Muscle of leg (tissue), 11 donors: Measurements from ENCODE around the gene PTMS. TPM values are rescaled to one million over a fixed set of nuclear protein-coding genes. Genes with fewer than 3 reads are reported as not detected.

Source experiments
- DNase-seq: peaks from one replicate; pipeline ENCODE4 v3.0.0; 2013
- H3K27ac ChIP-seq: one replicate; pipeline ENCODE4 v1.5.1; 2013; ENCODE audit warnings: mild to moderate bottlenecking, low read length, control low read depth
- H3K27me3 ChIP-seq: one replicate; pipeline ENCODE4 v1.6.1; 2013; ENCODE audit warnings: low read length; ENCODE audit not compliant: control insufficient read depth, insufficient read depth
- H3K36me3 ChIP-seq: one replicate; pipeline ENCODE4 v1.6.1; 2013; ENCODE audit warnings: low read length; ENCODE audit not compliant: control insufficient read depth, insufficient read depth
- H3K4me1 ChIP-seq: one replicate; pipeline ENCODE4 v1.6.1; 2013; ENCODE audit warnings: low read length; ENCODE audit not compliant: control insufficient read depth, insufficient read depth
- H3K4me3 ChIP-seq: one replicate; pipeline ENCODE4 v1.5.1; 2013; ENCODE audit warnings: low read length, control low read depth
- H3K9me3 ChIP-seq: replicated peaks from 2 replicates; pipeline ENCODE4 v1.6.1; 2013; ENCODE audit warnings: low read depth, low read length; ENCODE audit not compliant: control insufficient read depth
- WGBS: methylation state at CpG from one replicate; pipeline ENCODE4 v1.1.5; 2013; ENCODE audit warnings: missing lambda C conversion rate; ENCODE audit not compliant: insufficient coverage; 5-methylcytosine and 5-hydroxymethylcytosine counted together
- polyA plus RNA-seq, 8 donors: library from polyadenylated mRNA; unstranded; fragments of 120-200 nt; gene quantifications; one replicate each; pipeline versions ENCODE4 v1.2.1 to v1.2.3, GENCODE V29; 2013; ENCODE audit warnings: inconsistent platforms in 1 of 8, low replicate concordance in 1 of 8; ENCODE audit not compliant: insufficient read length in 8 of 8, insufficient read depth in 1 of 8
- total RNA-seq: library from RNA; stranded (reverse); fragments of 120-200 nt; gene quantifications from one replicate; pipeline ENCODE4 v1.2.4, GENCODE V29; 2013

Gene PTMS
- total and polyA plus RNA-seq, 9 donors, result 87.5 to 529 (median 482) TPM

DNA sequence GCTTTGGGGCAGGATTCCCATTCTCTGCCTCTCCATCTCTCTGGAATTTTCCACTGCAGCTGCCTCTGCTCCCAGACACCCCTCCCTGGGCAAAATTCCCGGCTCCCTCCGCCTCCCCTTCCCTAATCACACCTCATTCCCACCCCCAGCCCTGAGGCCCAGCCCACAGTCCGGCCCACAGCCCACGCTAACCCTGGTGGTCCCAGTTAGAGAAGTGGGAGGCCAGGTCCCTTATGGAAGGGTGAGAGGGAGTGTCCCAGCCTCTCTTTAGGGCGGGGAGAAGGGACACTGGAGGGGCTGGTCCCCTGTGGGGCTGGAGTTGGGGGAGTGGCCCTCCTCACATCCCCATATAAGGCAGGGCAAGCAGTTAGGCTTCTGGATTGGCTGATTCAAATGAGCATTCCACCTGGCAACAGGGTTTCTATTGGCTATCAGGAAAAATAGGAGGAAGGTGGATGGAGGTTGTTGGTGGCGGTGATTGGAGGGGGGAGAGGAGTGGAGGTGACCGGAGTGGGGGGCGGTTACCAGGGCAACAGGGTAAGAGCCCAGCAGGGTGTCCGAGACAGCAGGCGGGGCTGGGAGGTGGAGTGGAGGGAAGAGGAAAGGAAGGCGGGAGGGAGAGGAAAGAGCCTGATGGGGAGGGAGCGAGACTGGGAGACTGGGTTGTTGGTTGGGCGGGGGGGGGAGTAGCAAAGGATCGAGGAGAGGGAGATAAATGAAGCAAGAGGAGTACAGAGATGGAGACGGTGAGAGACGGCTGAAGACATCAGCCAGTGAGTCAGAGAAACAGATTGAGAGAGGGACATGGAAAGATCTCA is 1.9 kb upstream of the PTMS start:
- Histone ChIP-seq H3K4me1 (peaks cover 45% of the 10 kb centered on the region), H3K27me3 (peaks cover 2% of the 10 kb centered on the region), H3K27ac (peak overlapping the region; percentile 99), H3K4me3 (peak overlapping the region; percentile 22), H3K9me3 (no peaks in the 10 kb centered on the region), H3K36me3 (peaks cover 7% of the 10 kb centered on the region)
- 0% methylated on average over 12 of the region's 16 CpGs for WGBS
- DNase-seq, result peak; percentile 99

DNA sequence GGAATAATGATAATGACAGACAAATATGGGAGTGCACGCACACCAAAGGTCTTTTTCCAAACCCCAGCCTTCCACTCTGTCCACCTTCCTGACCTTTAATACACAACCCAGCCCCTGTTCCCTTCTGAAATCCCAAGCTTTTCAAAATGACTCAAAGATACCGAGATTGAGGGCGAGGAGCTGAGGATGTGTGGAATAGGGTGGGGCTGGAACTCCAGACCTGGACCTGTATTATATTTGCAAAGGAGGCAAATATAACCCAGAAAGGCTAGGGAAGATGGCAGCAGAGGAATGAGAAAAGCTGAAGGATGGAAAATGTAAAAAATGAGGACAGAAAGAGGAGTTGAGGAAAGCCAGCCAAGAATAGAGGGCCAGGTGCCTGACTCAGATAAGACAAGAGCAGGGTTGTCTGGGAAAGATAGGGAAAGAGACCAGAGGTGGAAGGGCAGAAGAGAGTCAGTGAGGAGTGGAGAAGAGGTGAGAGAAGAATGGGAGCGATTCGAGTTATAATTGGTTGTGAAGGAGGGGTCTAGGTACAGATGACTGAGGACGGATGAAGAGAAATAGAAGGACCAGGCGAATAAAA is 1.0 kb upstream of the PTMS start:
- 32% methylated on average over 6 of the region's 7 CpGs for WGBS
- no peak for DNase-seq
- Histone ChIP-seq H3K4me3 (peak overlapping the region; percentile 55), H3K9me3 (no peaks in the 10 kb centered on the region), H3K27me3 (peaks cover 2% of the 10 kb centered on the region), H3K27ac (peak overlapping the region; percentile 99), H3K4me1 (peaks cover 51% of the 10 kb centered on the region), H3K36me3 (peaks cover 16% of the 10 kb centered on the region)

- peak overlapping the region; percentile 93 for H3K27ac ChIP-seq
- peaks cover 33% of the 10 kb centered on the region for H3K36me3 ChIP-seq
- H3K4me3 ChIP-seq, result peak overlapping the region; percentile 96
- peaks cover 56% of the 10 kb centered on the region for H3K4me1 ChIP-seq
- H3K9me3 ChIP-seq, result no peaks in the 10 kb centered on the region
- H3K27me3 ChIP-seq, result peaks cover 2% of the 10 kb centered on the region
- peak; percentile 92 for DNase-seq
- under 1% methylated on average over 88 of the region's 88 CpGs for WGBS
Observed at GRCh38 chr12:6766651-6767349, 637 bp downstream of the PTMS start.

DNA sequence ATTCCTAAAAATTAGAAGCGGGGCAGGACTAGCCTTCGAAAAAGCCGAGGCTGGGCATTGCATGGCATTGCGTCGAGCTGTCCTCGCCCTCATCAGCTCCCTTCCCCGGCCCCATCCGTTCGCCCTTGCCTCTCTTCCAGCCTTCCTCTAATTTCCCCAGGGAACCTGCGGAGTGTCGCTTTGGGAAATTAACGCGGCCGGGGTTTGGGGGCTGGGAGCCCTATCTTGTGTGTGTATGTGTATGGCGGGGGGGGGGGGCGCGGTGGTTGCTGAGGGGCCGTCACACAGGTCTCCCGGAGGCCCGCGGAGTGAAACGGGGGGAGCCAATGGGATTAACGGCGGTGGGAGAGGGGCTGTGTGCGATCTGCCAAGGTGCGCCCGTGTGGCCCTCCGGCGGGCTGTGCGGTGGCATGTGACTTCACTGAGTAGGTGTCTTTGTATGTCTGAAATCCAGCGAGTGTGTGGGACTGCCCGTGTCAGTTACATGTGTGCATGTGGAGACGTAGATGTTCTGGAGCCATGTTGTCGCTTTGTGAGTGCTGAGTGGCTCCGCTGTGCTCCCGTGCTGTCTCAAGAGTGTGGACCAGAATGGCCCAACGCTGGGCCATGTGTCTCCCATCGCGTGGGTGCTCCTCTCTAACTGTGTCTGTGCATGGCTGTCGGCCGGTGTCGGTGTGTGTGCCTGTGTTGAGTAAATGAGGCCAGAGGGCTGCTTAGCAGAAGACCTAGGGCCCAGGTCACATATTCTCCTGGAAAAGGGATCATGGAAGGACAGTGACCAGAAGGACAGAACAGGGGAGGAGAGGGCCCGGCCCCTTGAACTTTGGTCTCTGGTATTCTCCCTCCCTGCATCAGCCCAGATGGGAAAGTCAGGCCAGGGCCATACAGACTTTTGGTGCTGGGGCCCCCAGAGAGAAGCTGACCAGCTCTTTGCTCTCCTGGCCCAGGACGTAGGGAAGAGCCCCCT is 1.5 kb downstream of the PTMS start:
- Histone ChIP-seq H3K4me3 (peak overlapping the region; percentile 96), H3K27ac (peak overlapping the region; percentile 93), H3K4me1 (peaks cover 59% of the 10 kb centered on the region), H3K27me3 (peaks cover 2% of the 10 kb centered on the region), H3K36me3 (peaks cover 35% of the 10 kb centered on the region), H3K9me3 (no peaks in the 10 kb centered on the region)
- 4% methylated on average over 29 of the region's 44 CpGs for WGBS
- peak; percentile 46 for DNase-seq

DNA sequence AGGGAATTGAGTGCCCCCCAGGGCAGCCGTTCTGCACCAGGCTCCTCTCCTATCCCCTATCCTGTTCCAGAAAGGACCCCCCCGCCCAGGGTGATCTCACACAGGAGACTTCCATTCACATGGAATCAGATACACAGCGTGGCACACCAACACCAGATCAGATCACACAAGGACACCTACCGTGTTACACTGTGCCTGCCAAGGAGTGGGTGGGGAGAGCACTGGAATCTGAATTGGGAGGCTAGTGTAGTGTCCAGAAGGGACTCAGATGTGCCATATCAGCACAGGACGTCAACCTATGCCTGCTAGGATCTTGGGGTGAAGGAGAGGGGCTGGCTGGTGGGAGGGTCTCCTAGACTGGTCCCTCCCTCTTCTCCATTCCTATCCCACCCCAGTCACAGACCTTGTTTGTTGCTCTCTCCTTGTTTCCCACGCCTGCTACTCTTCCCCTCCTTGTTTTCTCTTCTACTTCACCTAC is 2.3 kb downstream of the PTMS start:
- Histone ChIP-seq H3K36me3 (peaks cover 35% of the 10 kb centered on the region), H3K4me3 (peak overlapping the region; percentile 96), H3K9me3 (no peaks in the 10 kb centered on the region), H3K27me3 (peaks cover 7% of the 10 kb centered on the region), H3K4me1 (peaks cover 57% of the 10 kb centered on the region), H3K27ac (peak overlapping the region; percentile 93)
- peak; percentile 50 for DNase-seq
- WGBS, result no CpG with 5 or more reads among the region's 6 CpGs

DNA sequence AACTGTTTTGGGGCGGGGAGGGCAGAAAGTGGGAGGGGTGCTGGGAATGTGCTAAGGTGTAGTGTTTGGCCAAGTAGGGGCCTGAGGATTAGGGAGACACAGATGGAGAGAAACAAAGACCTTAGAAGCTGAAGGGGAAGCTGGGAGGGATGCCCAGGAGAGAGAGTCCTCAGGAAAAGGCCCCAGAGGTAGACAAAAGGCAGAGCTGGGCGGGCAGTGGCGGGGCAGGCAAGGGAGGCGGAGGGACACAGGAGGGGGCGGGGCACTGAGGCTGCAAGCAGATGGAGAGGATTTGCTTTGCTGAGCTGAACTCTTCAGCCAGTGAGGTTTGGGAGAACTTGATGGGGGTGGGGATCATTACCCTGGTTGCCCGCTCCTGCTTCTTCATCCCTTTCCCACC is 2.8 kb downstream of the PTMS start:
- WGBS, result 28% methylated on average over 3 of the region's 6 CpGs
- H3K27ac ChIP-seq, result peak overlapping the region; percentile 93
- peak overlapping the region; percentile 96 for H3K4me3 ChIP-seq
- H3K36me3 ChIP-seq, result peaks cover 35% of the 10 kb centered on the region
- H3K27me3 ChIP-seq, result peaks cover 8% of the 10 kb centered on the region
- DNase-seq, result peak; percentile 72
- H3K9me3 ChIP-seq, result no peaks in the 10 kb centered on the region
- H3K4me1 ChIP-seq, result peaks cover 55% of the 10 kb centered on the region

- WGBS, result 20% methylated on average over 1 of the region's 4 CpGs
- Histone ChIP-seq H3K9me3 (no peaks in the 10 kb centered on the region), H3K27me3 (peaks cover 15% of the 10 kb centered on the region), H3K36me3 (peaks cover 37% of the 10 kb centered on the region), H3K27ac (no peak overlapping the region), H3K4me1 (peaks cover 50% of the 10 kb centered on the region), H3K4me3 (no peak overlapping the region)
- no peak for DNase-seq
Observed at GRCh38 chr12:6769666-6770065, 3.5 kb downstream of the PTMS start.

DNA sequence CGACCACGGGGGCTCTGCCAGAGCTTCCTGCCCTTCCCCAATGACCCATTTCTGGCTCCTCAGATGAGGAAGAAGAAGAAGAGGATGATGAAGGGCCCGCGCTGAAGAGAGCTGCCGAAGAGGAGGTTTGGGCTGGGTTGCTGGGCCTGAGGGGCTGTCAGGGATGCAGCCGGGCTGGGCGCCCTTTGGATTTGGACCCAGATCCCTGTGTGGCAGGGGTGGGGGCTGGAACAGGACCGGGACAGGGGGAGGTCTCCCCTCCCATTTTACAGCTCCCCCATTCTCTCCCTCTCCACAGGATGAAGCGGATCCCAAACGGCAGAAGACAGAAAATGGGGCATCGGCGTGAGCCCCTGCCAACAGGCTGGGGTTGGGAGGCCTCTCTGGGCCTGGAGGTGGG is 3.9 kb downstream of the PTMS start:
- no peak for DNase-seq
- no peak overlapping the region for H3K4me3 ChIP-seq
- H3K4me1 ChIP-seq, result peaks cover 46% of the 10 kb centered on the region
- WGBS, result no CpG with 5 or more reads among the region's 12 CpGs
- H3K9me3 ChIP-seq, result no peaks in the 10 kb centered on the region
- H3K27ac ChIP-seq, result no peak overlapping the region
- H3K36me3 ChIP-seq, result peaks cover 38% of the 10 kb centered on the region
- peaks cover 18% of the 10 kb centered on the region for H3K27me3 ChIP-seq

DNA sequence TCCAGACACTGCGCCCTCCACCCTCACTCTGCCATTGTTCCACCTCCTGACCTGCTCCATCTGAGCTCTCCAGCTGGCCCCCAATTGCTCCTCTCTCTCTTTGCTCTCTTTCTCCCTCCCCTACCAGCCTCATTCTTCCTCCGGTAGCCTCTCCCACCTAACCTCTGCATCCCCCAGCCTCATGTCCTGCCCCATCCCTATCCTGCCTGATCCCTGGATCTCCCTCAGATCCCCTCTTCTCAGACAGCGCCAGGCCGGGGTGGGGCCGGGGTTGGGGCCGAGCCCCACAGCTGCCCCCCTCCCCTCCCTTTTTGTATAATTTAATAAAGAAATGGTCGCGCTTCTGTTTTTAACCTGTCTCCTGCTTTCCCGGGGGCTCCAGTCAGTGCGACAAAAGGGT is 4.4 kb downstream of the PTMS start:
- peaks cover 41% of the 10 kb centered on the region for H3K4me1 ChIP-seq
- no peaks in the 10 kb centered on the region for H3K9me3 ChIP-seq
- WGBS, result 64% methylated on average over 2 of the region's 10 CpGs
- H3K36me3 ChIP-seq, result peaks cover 42% of the 10 kb centered on the region
- peaks cover 20% of the 10 kb centered on the region for H3K27me3 ChIP-seq
- DNase-seq, result no peak
- no peak overlapping the region for H3K27ac ChIP-seq
- no peak overlapping the region for H3K4me3 ChIP-seq
